Testis (tissue), 2 donors: ENCODE measurements around the gene KCNG2.

ENCODE experiments used
- CTCF ChIP-seq, 3 experiments: fragments of 450-650 bp in 2 of 3; fragments of 200-600 bp in 1 of 3; sonication (generic) in 1 of 3; IDR thresholded peaks; one replicate each; pipeline ENCODE4 v1.5.1; 2016 to 2019; ENCODE audit warnings: antibody characterized with exemption in 3 of 3, mild to moderate bottlenecking in 2 of 3, moderate library complexity in 1 of 3
- POLR2A ChIP-seq: fragments of 450-650 bp; IDR thresholded peaks from one replicate; pipeline ENCODE4 v1.6.1; 2017; ENCODE audit warnings: antibody characterized with exemption, mild to moderate bottlenecking, moderate library complexity

GRCh38 chr18:79879566-79879965, 81.8 kb downstream of the KCNG2 start:
- no peak for TF ChIP-seq CTCF (IDR thresholded peaks at IDR 0.05)
- no peak for TF ChIP-seq POLR2A
